Right forelimb (tissue), 1 donor: ENCODE results near the gene PDE4D.
"Not testable (repeated sequence)": the region's sequence is repeated elsewhere in the genome, so short reads cannot be mapped to it uniquely, and the experiment has no call there.

Experiments
- DNase-seq: peaks from one replicate; pipeline ENCODE4 v3.0.0-alpha.2; 2018

The PDE4D gene

GRCh38 chr5:59600998-59601397, 292.5 kb downstream of the PDE4D start:
- DNase-seq, result no peak

GRCh38 chr5:59600153-59600552, 293.4 kb downstream of the PDE4D start:
- DNase-seq, result no peak

- no peak for DNase-seq
Observed at GRCh38 chr5:59599729-59600128, 293.8 kb downstream of the PDE4D start.

GRCh38 chr5:59598547-59598874, 295.0 kb downstream of the PDE4D start:
- DNase-seq, result no peak

- DNase-seq, result no peak
Observed at GRCh38 chr5:59597690-59598546, 295.6 kb downstream of the PDE4D start.

GRCh38 chr5:59596586-59597350, 296.8 kb downstream of the PDE4D start:
- no peak for DNase-seq

GRCh38 chr5:59594118-59594517, 299.4 kb downstream of the PDE4D start:
- not testable (repeated sequence) for DNase-seq

- DNase-seq, result no peak
Observed at GRCh38 chr5:59593439-59594007, 300.0 kb downstream of the PDE4D start.

GRCh38 chr5:59592101-59592500, 301.4 kb downstream of the PDE4D start:
- DNase-seq, result no peak

- DNase-seq, result no peak
Observed at GRCh38 chr5:59591162-59591561, 302.4 kb downstream of the PDE4D start.

- no peak for DNase-seq
Observed at GRCh38 chr5:59588922-59589321, 304.6 kb downstream of the PDE4D start.

GRCh38 chr5:59587489-59588337, 305.8 kb downstream of the PDE4D start:
- peak; percentile 85 for DNase-seq

- no peak for DNase-seq
Observed at GRCh38 chr5:59586841-59587240, 306.7 kb downstream of the PDE4D start.

- DNase-seq, result no peak
Observed at GRCh38 chr5:59584858-59585846, 308.4 kb downstream of the PDE4D start.

GRCh38 chr5:59583810-59584562, 309.5 kb downstream of the PDE4D start:
- DNase-seq, result no peak

GRCh38 chr5:59583151-59583809, 310.2 kb downstream of the PDE4D start:
- no peak for DNase-seq

- no peak for DNase-seq
Observed at GRCh38 chr5:59582746-59583145, 310.8 kb downstream of the PDE4D start.

- DNase-seq, result no peak
Observed at GRCh38 chr5:59579824-59580167, 313.7 kb downstream of the PDE4D start.

- DNase-seq, result no peak
Observed at GRCh38 chr5:59579101-59579823, 314.3 kb downstream of the PDE4D start.

- DNase-seq, result no peak
Observed at GRCh38 chr5:59577485-59577884, 316.0 kb downstream of the PDE4D start.
